ENCODE measurements around the gene BICD1.
"Not testable (repeated sequence)": the region's sequence is repeated elsewhere in the genome, so short reads cannot be mapped to it uniquely, and the experiment has no call there.

BICD1 gene

GRCh38 chr12:32249777-32250176 lies 143.1 kb downstream of the BICD1 start:
- DNase-seq: no peak

- no peak for DNase-seq
Observed at GRCh38 chr12:32252199-32253073, 145.8 kb downstream of the BICD1 start.

- DNase-seq: no peak
Observed at GRCh38 chr12:32253154-32253790, 146.6 kb downstream of the BICD1 start.

GRCh38 chr12:32254260-32254956 lies 147.8 kb downstream of the BICD1 start:
- DNase-seq: no peak

- no peak for DNase-seq
Observed at GRCh38 chr12:32255588-32255987, 148.9 kb downstream of the BICD1 start.

- DNase-seq: no peak
Observed at GRCh38 chr12:32257695-32258496, 151.2 kb downstream of the BICD1 start.

- DNase-seq: no peak
Observed at GRCh38 chr12:32260696-32261095, 154.0 kb downstream of the BICD1 start.

GRCh38 chr12:32261638-32262037 lies 155.0 kb downstream of the BICD1 start:
- no peak for DNase-seq

- DNase-seq: no peak
Observed at GRCh38 chr12:32264961-32265360, 158.3 kb downstream of the BICD1 start.

- no peak for DNase-seq
Observed at GRCh38 chr12:32265456-32265855, 158.8 kb downstream of the BICD1 start.

GRCh38 chr12:32265951-32266350 lies 159.3 kb downstream of the BICD1 start:
- DNase-seq: no peak

GRCh38 chr12:32266756-32267155 lies 160.1 kb downstream of the BICD1 start:
- DNase-seq: no peak

GRCh38 chr12:32270818-32271710 lies 164.4 kb downstream of the BICD1 start:
- no peak for DNase-seq

GRCh38 chr12:32272465-32272864 lies 165.8 kb downstream of the BICD1 start:
- no peak for DNase-seq

GRCh38 chr12:32273063-32273522 lies 166.4 kb downstream of the BICD1 start:
- no peak for DNase-seq

- peak; percentile 66 for DNase-seq
Observed at GRCh38 chr12:32273712-32274111, 167.1 kb downstream of the BICD1 start.

GRCh38 chr12:32274665-32275064 lies 168.0 kb downstream of the BICD1 start:
- no peak for DNase-seq

- DNase-seq: not testable (repeated sequence)
Observed at GRCh38 chr12:32275520-32275919, 168.9 kb downstream of the BICD1 start.

GRCh38 chr12:32277774-32278173 lies 171.1 kb downstream of the BICD1 start:
- no peak for DNase-seq

GRCh38 chr12:32281098-32281497 lies 174.5 kb downstream of the BICD1 start:
- DNase-seq: no peak

GRCh38 chr12:32284561-32284960 lies 177.9 kb downstream of the BICD1 start:
- no peak for DNase-seq

- DNase-seq: no peak
Observed at GRCh38 chr12:32285021-32285420, 178.4 kb downstream of the BICD1 start.
